PC-3 (cell line): ENCODE results near the gene CCDC71. TPM values are rescaled to one million over a fixed set of nuclear protein-coding genes. Genes with fewer than 3 reads are reported as not detected.

ENCODE experiments used
- ATAC-seq: fragments of 200-7000 bp; cut with Tn5 transposase; 2 replicates; pipeline ENCODE4 v1.9.1; 2020; ENCODE audit warnings: mild to moderate bottlenecking, moderate library complexity
- BruUV-seq: library from RNA; stranded (reverse); fragments of 400-500 nt; replicated peaks from 2 replicates; lab custom pipeline; 2021; lab: Mats Ljungman, UMichigan
- CTCF ChIA-PET: fragments of 300-600 bp; sonication (Branson Sonifier 250); formaldehyde crosslinking; loops from one replicate; lab custom pipeline; 2022; ENCODE audit warnings: antibody characterized with exemption; lab: Charles Lee
- POLR2A ChIA-PET: fragments of 300-600 bp; sonication (Branson Sonifier 250); formaldehyde crosslinking; loops from one replicate; lab custom pipeline; 2022; ENCODE audit warnings: antibody characterized with exemption; ENCODE audit not compliant: unreplicated experiment; lab: Charles Lee
- DNase-seq: peaks from one replicate; pipeline ENCODE4 v3.0.0-alpha.2; 2015
- H2AFZ ChIP-seq: fragments of 300-600 bp; sonication (generic); 2 replicates; pipeline ENCODE4 v1.6.0; 2016; ENCODE audit warnings: antibody characterized with exemption, low read length
- H3F3A ChIP-seq: fragments of 300-600 bp; sonication (generic); one replicate; pipeline ENCODE4 v1.6.0; 2017; ENCODE audit warnings: antibody characterized with exemption, low read length, control low read depth, mild to moderate bottlenecking; ENCODE audit not compliant: unreplicated experiment
- H3K27ac ChIP-seq: fragments of 300-600 bp; sonication (generic); 2 replicates; pipeline ENCODE4 v1.5.1; 2016; ENCODE audit warnings: mild to moderate bottlenecking, low read length
- H3K27me3 ChIP-seq: fragments of 300-600 bp; sonication (generic); 2 replicates; pipeline ENCODE4 v1.6.1; 2016; ENCODE audit warnings: low read length, mixed read lengths
- H3K36me3 ChIP-seq: fragments of 300-600 bp; sonication (generic); 2 replicates; pipeline ENCODE4 v1.6.1; 2016; ENCODE audit warnings: low read depth, mixed run types, low read length, mixed read lengths
- H3K4me1 ChIP-seq: fragments of 300-600 bp; sonication (generic); 2 replicates; pipeline ENCODE4 v1.5.1; 2016; ENCODE audit warnings: low read length; ENCODE audit not compliant: insufficient read depth
- H3K4me2 ChIP-seq: fragments of 300-600 bp; sonication (generic); 2 replicates; pipeline ENCODE4 v1.6.0; 2016; ENCODE audit warnings: low read length
- H3K4me3 ChIP-seq: fragments of 300-600 bp; sonication (generic); 2 replicates; pipeline ENCODE4 v1.5.1; 2016; ENCODE audit warnings: mild to moderate bottlenecking, low read length, mixed read lengths
- H3K79me2 ChIP-seq: fragments of 300-600 bp; sonication (generic); 2 replicates; pipeline ENCODE4 v1.6.1; 2017; ENCODE audit warnings: low read length, mixed read lengths
- H3K9ac ChIP-seq: fragments of 300-600 bp; sonication (generic); 2 replicates; pipeline ENCODE4 v1.6.0; 2016; ENCODE audit warnings: mild to moderate bottlenecking, low read length
- H3K9me2 ChIP-seq: fragments of 300-600 bp; sonication (generic); replicated peaks from 2 replicates; pipeline ENCODE4 v1.6.1; 2016; ENCODE audit warnings: mixed run types, low read length, mixed read lengths
- H3K9me3 ChIP-seq: fragments of 300-600 bp; sonication (generic); 2 replicates; pipeline ENCODE4 v1.6.1; 2016; ENCODE audit warnings: low read length, mixed read lengths
- H4K20me1 ChIP-seq: fragments of 300-600 bp; sonication (generic); 2 replicates; pipeline ENCODE4 v1.6.1; 2016; ENCODE audit warnings: low read length, mixed read lengths
- EZH2 ChIP-seq: fragments of 300-600 bp; sonication (generic); IDR thresholded peaks from one replicate; pipeline ENCODE4 v1.6.1; 2017; ENCODE audit warnings: antibody characterized with exemption, mild to moderate bottlenecking, low read length; ENCODE audit not compliant: unreplicated experiment
- EZH2phosphoT487 ChIP-seq: fragments of 300-600 bp; sonication (generic); IDR thresholded peaks from 2 replicates; pipeline ENCODE4 v1.6.1; 2018; ENCODE audit warnings: mild to moderate bottlenecking, antibody characterized with exemption, low read length, borderline replicate concordance
- intact Hi-C: fragments of 100-400 bp; cut with micrococcal nuclease; formaldehyde crosslinking; loops from 2 replicates; pipeline ENCODE4 v1.9.0; 2023
- total RNA-seq: library from RNA; depleted of rRNA; stranded (reverse); fragments of >200 nt; gene quantifications from 2 replicates; pipeline ENCODE4 v1.2.3, GENCODE V29; 2014
- TF ChIP-seq, protein P1 (sequence below): fragments of 300-600 bp; sonication (generic); conservative IDR thresholded peaks from 2 replicates; pipeline ENCODE4 v1.5.1; 2017; ENCODE audit warnings: antibody characterized with exemption, low read depth, mild to moderate bottlenecking, low read length

Gene CCDC71
- total RNA-seq, 1 experiment from 2014 or later: 19.4 TPM

DNA sequence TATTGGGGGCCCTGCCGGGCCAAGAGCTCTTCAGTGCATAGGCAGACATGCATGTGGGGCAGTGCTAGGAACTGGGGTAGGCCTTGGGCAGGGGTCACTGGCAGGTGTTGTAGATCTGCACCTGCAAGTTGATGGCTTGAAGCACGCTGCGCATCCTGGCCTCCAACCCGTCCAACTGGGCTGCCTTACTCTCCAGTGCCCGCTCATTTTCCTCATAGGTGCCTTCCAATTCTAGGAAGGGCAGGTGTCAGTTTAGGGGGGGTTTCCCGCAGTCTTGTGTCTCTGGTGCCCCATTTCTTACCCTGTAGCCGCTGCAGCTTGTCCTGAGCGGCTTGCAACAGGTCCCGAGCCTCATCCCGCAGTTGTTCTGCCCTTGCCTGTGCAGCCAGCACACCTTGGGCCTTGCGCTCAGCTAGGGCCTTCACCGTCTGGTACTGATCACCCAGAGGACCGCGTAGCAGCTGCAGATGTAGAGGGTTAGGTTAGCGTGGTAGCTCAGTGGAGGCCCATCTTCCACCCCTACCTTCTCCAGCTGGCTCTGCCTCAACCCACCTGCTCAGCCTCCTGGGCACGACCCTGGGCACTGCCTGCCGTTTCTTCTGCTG is 44.9 kb downstream of the CCDC71 start:
- no peaks in the 10 kb centered on the region for H3K9me3 ChIP-seq
- peaks cover 15% of the 10 kb centered on the region for H3K4me1 ChIP-seq
- H3K9me2 ChIP-seq: no peaks in the 10 kb centered on the region
- peaks cover 20% of the 10 kb centered on the region for H3K79me2 ChIP-seq
- peaks cover 28% of the 10 kb centered on the region for H3K36me3 ChIP-seq
- CTCF ChIA-PET: interaction anchor here (0.5 kb wide), 1 partner anchor 50 kb away, joined by 3 read pairs; the partner anchor contains the start of gene KLHDC8B
- ATAC-seq (no peak), DNase-seq (no peak)
- H3K27ac ChIP-seq: peak overlapping the region; percentile 83
- peaks cover 7% of the 10 kb centered on the region for H3F3A ChIP-seq
- POLR2A ChIA-PET: interaction anchor here (0.6 to 1.2 kb wide), 6 partner anchors 11 to 1211 kb away, joined by 3 to 9 read pairs (median 4); partner anchors contain the start of gene QRICH1
- no peaks in the 10 kb centered on the region for H4K20me1 ChIP-seq
- peak overlapping the region; percentile 96 for H3K9ac ChIP-seq
- TSS peak; percentile 69 for BruUV-seq
- H3K4me3 ChIP-seq: peak overlapping the region; percentile 85
- peak overlapping the region; percentile 55 for H2AFZ ChIP-seq
- peak overlapping the region; percentile 96; the same call in 1 of the 2 replicates for H3K4me2 ChIP-seq
- intact Hi-C loops: no loop called here
- no peaks in the 10 kb centered on the region for H3K27me3 ChIP-seq
- TF ChIP-seq, protein P1, sequence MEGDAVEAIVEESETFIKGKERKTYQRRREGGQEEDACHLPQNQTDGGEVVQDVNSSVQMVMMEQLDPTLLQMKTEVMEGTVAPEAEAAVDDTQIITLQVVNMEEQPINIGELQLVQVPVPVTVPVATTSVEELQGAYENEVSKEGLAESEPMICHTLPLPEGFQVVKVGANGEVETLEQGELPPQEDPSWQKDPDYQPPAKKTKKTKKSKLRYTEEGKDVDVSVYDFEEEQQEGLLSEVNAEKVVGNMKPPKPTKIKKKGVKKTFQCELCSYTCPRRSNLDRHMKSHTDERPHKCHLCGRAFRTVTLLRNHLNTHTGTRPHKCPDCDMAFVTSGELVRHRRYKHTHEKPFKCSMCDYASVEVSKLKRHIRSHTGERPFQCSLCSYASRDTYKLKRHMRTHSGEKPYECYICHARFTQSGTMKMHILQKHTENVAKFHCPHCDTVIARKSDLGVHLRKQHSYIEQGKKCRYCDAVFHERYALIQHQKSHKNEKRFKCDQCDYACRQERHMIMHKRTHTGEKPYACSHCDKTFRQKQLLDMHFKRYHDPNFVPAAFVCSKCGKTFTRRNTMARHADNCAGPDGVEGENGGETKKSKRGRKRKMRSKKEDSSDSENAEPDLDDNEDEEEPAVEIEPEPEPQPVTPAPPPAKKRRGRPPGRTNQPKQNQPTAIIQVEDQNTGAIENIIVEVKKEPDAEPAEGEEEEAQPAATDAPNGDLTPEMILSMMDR: no peak
- TF ChIP-seq EZH2phosphoT487: no peak
- TF ChIP-seq EZH2: no peak

DNA sequence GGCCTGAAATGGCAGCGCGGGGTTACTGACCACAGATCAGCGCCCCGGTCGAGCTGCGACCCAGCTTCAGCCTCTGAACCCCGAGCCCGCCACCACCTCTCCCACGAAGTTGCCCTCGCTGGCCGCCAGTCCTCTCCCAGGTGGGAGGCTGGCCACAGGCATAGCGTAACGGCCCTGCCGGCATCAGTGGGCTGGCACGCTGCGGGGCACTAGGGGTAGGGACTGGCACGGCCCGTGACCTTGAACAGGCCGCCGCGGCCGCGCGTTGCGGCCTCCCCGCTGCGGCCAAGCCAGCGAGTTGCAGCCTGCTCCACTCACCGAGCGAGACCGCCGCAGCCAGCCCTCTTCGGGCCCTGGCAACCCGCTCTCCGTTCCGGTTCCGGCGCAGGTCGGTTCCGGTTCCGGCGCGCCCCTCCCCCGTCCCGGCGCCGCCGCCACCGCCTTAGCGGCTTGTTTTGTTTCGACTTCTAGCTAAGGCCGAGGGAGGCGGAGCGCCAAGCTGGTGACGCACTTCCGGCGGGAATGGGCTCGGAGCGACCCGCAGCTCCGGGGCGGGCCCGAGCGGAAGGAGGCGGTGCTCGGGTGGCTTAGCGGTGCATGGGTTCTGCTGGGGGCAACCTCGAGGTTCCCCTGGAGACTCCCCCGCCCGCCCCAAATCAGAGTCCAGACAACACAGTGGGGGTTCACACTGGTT is 45.5 kb downstream of the CCDC71 start, which contains the start of gene USP19:
USP19 (minus strand) TSS at position 386 of the 694 bp plus-strand sequence. CDS start 1,678 bp downstream, outside the sequence.
- POLR2A ChIA-PET: interaction anchor here (0.6 to 1.2 kb wide), 7 partner anchors 12 to 1211 kb away, joined by 3 to 9 read pairs (median 4); partner anchors contain the start of gene QRICH1
- Histone ChIP-seq H4K20me1 (no peaks in the 10 kb centered on the region), H3K27me3 (no peaks in the 10 kb centered on the region), H3K9me2 (no peaks in the 10 kb centered on the region), H3K4me3 (peak within 1 kb of the TSS; percentile 85), H3K4me2 (peak within 1 kb of the TSS; percentile 96), H3K27ac (peak within 1 kb of the TSS; percentile 83), H3K79me2 (peaks cover 20% of the 10 kb centered on the region), H3K9me3 (no peaks in the 10 kb centered on the region), H2AFZ (peak within 1 kb of the TSS; percentile 55), H3K36me3 (peaks cover 35% of the 10 kb centered on the region), H3F3A (peaks cover 7% of the 10 kb centered on the region), H3K4me1 (peaks cover 15% of the 10 kb centered on the region), H3K9ac (peak within 1 kb of the TSS; percentile 96)
- BruUV-seq: no TSS peak
- CTCF ChIA-PET: no interaction called here
- peak; percentile 94 for DNase-seq
- TF ChIP-seq EZH2phosphoT487 (no peak), EZH2 (no peak)
- TF ChIP-seq, protein P1: no peak
- ATAC-seq: peak; percentile 89
- intact Hi-C loops: no loop called here
